Kidney tubule cell (primary cell): ENCODE results near the gene OGFR.
A peak's percentile ranks its signal among the peaks of the same experiment; 100 is the strongest.

ENCODE experiments used
- DNase-seq: peaks from one replicate; pipeline ENCODE4 v3.0.0-alpha.2; 2018; ENCODE audit warnings: low spot score

The OGFR gene

GRCh38 chr20:62814709-62815065 lies 10.1 kb downstream of the OGFR start:
- DNase-seq, result no peak

GRCh38 chr20:62815066-62815991 lies 10.7 kb downstream of the OGFR start:
- DNase-seq, result peak; percentile 56

- no peak for DNase-seq
Observed at GRCh38 chr20:62816031-62816883, 11.6 kb downstream of the OGFR start.

GRCh38 chr20:62816884-62817873 lies 12.5 kb downstream of the OGFR start, which contains the start of gene COL9A3:
TSS of gene COL9A3 (plus strand) at chr20:62817050. CDS start at chr20:62817065, 15 bp downstream.
- DNase-seq, result no peak

GRCh38 chr20:62817975-62818591 lies 13.4 kb downstream of the OGFR start:
- no peak for DNase-seq

DNA sequence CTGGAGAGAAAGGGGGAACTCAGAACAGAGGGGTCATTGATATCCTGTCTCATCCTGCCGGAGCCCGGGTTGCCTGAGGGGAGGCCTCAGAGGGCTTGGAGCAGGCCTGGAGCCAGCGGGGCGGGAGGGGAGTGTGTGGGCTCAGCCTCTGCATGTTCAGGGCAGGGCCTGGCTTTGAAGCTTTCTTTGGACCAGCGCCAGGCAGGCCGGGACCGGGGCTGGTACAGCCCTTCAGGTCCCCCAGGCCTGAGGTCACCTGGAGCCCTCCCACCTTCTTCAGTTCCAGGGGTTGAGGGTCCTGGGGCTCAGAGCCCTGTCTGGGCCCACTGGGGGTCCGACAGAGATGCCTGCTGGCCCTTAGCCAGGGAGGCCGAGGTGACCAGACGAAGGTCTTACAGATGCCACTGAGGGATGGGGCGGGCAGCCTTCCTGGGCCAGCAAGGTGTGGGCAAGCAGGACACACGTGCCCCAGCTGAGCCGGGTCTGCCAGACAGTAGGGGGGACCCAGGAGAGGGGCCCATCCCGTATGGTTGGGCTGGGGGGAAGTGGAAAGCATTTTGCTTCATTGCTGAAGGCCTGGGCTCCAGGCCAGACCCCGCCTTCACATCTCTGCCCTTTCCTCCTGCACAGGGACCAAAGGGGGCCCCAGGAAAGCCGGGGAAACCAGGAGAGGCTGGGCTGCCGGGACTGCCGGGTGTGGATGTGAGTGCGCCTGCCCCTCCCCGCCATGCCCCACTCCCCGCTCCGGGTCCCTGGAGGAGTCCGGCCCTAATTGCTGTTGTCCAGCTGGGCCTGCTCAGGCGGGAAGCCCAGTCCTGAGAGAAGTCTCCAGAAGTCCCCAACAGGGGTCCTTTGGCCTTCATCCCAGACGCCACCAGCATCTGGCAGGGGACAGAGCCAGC lies 14.2 kb downstream of the OGFR start:
- DNase-seq, result no peak

GRCh38 chr20:62819494-62820174 lies 15.0 kb downstream of the OGFR start:
- peak; percentile 43 for DNase-seq

GRCh38 chr20:62820208-62820961 lies 15.8 kb downstream of the OGFR start:
- no peak for DNase-seq

GRCh38 chr20:62820962-62821725 lies 16.5 kb downstream of the OGFR start:
- no peak for DNase-seq

- no peak for DNase-seq
Observed at GRCh38 chr20:62821726-62822210, 17.1 kb downstream of the OGFR start.

- no peak for DNase-seq
Observed at GRCh38 chr20:62822239-62822787, 17.7 kb downstream of the OGFR start.

DNA sequence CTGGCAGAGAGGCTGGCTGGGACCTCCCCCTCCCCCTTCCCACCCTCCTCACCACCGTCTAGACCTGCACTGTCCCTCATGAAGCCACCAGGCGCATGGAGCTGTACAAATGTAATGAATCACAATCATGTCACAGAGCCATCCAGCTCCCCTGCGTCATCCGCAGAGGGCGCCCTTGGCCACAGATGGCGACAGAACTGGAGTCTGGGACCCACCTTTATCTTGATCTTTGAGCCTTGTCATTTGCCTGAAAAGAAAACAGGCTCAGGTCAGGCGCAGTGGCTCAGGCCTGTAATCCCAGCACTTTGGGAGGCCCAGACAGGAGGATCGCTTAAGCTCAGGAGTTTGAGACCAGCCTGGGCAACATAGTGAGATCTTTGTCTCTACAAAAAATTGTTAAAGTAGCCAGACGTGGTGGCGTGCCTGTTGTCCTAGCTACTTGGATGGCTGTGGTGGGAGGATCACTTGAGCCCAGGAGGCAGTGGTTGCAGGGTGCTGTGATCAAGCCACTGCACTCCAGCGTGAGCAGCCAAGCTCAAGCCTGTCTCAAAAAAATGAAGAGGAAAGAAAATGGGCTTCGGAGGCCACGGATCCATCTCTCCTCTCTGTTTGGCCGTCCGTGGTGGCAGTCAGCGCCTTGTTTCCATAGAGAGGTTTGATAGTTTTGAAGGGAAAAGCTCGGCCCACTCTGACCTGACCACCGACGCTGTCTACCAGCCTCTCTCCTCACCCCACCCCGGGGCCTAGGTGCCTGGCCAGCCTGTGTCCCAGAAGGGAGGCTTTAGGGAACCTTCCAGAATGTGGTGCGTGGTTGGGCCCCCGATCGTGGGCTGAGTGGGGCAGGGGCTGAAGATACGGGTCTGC lies 18.4 kb downstream of the OGFR start:
- peak; percentile 61 for DNase-seq

DNA sequence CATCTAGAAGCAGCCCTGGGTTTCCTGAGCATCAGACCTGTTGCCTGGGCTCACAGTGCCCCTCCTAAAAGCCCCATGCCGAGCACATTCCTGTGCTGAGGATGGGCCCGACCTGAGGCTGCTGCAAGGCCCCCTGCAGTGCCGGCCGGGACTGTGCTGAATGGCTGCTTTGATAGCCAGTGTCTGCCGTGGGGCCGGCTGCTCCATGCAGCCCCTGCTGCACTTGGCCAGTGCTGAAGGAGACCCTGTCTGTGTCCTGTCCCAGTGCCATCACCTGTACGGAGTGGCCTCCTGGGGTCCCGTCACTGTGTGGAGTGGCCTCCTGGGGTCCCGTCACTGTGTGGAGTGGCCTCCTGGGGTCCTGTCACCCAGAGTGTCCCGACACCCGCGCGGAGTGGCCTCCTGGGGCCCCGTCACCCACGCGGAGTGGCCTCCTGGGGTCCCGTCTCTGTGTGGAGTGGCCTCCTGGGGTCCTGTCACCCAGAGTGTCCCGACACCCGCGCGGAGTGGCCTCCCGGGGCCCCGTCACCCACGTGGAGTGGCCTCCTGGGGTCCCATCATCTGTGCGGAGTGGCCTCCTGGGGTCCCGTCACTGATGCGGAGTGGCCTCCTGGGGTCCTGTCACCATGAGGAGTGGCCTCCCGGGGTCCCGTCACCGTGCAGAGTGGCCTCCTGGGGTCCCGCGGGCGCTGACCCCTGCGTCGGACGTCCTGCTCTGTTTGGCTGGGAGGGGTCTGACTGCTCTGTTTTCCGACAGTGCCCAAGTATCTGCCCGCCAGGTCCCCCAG lies 19.2 kb downstream of the OGFR start:
- no peak for DNase-seq

DNA sequence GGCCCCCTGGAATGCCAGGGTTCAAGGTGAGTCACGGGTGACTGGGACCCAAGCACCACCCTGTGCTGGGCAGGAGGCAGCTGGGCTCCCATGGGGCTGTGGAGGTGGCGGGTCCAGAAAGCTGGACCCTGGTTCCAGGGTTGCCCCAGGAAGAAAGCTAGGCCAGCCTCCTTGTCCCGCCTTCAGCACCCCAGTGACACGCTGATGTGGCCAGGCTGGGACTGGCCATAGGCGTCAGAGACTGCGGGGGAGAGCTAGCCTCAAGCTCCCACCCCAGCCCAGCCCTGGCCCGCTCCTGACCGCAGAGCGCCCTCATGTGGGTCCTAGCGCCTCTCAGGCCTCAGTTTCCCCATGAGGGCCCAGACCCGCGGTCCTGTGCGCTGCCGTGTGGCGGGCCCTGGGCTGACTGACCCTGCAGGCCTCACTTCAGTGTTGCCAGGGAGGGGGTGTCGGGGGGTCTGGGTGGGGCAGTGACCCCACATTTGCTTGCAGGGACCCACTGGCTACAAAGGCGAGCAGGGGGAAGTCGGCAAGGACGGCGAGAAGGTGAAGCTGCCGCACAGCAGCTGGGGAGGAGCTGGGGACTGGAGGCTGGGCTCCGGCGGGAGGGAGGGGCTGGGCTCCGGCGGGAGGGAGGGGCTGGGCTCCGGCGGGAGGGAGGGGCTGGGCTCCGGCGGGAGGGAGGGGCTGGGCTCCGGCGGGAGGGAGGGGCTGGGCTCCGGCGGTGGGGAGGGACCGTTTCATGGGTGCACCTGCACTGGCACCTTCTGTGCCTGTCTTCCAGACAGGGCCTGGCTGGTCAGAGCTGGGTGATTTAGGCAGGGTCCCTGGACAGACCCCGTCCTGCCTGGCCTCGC lies 20.1 kb downstream of the OGFR start:
- DNase-seq, result peak; percentile 32
